ENCODE results near the gene NFX1.

- TF ChIP-seq ZNF311 (tag by site-specific recombination; IDR thresholded peaks at IDR 0.05; ENCODE audit: borderline replicate concordance) (no peak), CTCF (tag by site-specific recombination; IDR thresholded peaks at IDR 0.05) (no peak), ZNF514 (tag by site-specific recombination; IDR thresholded peaks at IDR 0.05) (no peak), ZXDB (tag by site-specific recombination; IDR thresholded peaks at IDR 0.05) (no peak), ZNF112 (tag by site-specific recombination; IDR thresholded peaks at IDR 0.05) (no peak), PRDM1 (tag by site-specific recombination; IDR thresholded peaks at IDR 0.05) (no peak), ZNF777 (tag by site-specific recombination; IDR thresholded peaks at IDR 0.05; ENCODE audit: borderline replicate concordance) (no peak), ZFP41 (tag by site-specific recombination; IDR thresholded peaks at IDR 0.05; ENCODE audit: borderline replicate concordance) (no peak), ZNF10 (tag by site-specific recombination; IDR thresholded peaks at IDR 0.05) (no peak), ATF2 (tag by site-specific recombination; IDR thresholded peaks at IDR 0.05; ENCODE audit: low read depth) (no peak), ZNF548 (tag by site-specific recombination; IDR thresholded peaks at IDR 0.05) (no peak), ZBTB7A (tag by site-specific recombination; IDR thresholded peaks at IDR 0.05; ENCODE audit: low read depth) (no peak), YY1 (tag by site-specific recombination; IDR thresholded peaks at IDR 0.05) (no peak), ZNF561 (tag by site-specific recombination; IDR thresholded peaks at IDR 0.05; ENCODE audit: borderline replicate concordance) (no peak)
Measured at GRCh38 chr9:33306037-33306436, 15.7 kb downstream of the NFX1 start.
